Right lung (tissue), 5 donors: Measurements from ENCODE around the gene AKAP6. TPM values are rescaled to one million over a fixed set of nuclear protein-coding genes. Genes with fewer than 3 reads are reported as not detected.

Experiments
- DNase-seq, 2 donors: peaks; one replicate each; pipeline ENCODE4 v3.0.0-alpha.2; 2013
- polyA plus RNA-seq, 5 donors: library from polyadenylated mRNA; unstranded; fragments of 120-200 nt; gene quantifications; one replicate each; pipeline versions ENCODE4 v1.2.1 to v1.2.3, GENCODE V29; 2013; ENCODE audit warnings: inconsistent platforms in 1 of 5, low replicate concordance in 1 of 5; ENCODE audit not compliant: insufficient read length in 5 of 5, insufficient read depth in 1 of 5

The AKAP6 gene
- polyA plus RNA-seq, 5 donors = 3.3 to 6.4 (median 6.1) TPM

GRCh38 chr14:32536175-32536574, 207.1 kb downstream of the AKAP6 start:
- DNase-seq = no peak

- DNase-seq = no peak
Observed at GRCh38 chr14:32537166-32537565, 208.1 kb downstream of the AKAP6 start.

- DNase-seq = no peak
Observed at GRCh38 chr14:32542507-32542906, 213.4 kb downstream of the AKAP6 start.

- no peak for DNase-seq
Observed at GRCh38 chr14:32545095-32545494, 216.0 kb downstream of the AKAP6 start.

GRCh38 chr14:32545506-32546210, 216.6 kb downstream of the AKAP6 start:
- DNase-seq = no peak

GRCh38 chr14:32546246-32546645, 217.1 kb downstream of the AKAP6 start:
- DNase-seq = no peak

GRCh38 chr14:32552766-32553165, 223.7 kb downstream of the AKAP6 start:
- no peak for DNase-seq

- DNase-seq = no peak
Observed at GRCh38 chr14:32559048-32559447, 229.9 kb downstream of the AKAP6 start.

GRCh38 chr14:32559590-32559989, 230.5 kb downstream of the AKAP6 start:
- no peak for DNase-seq

- peak in 1 of 2 donors; percentile 48 for DNase-seq
Observed at GRCh38 chr14:32560209-32560857, 231.2 kb downstream of the AKAP6 start.

- no peak for DNase-seq
Observed at GRCh38 chr14:32561520-32561919, 232.4 kb downstream of the AKAP6 start.

GRCh38 chr14:32564596-32564995, 235.5 kb downstream of the AKAP6 start:
- no peak for DNase-seq

- no peak for DNase-seq
Observed at GRCh38 chr14:32565256-32565655, 236.2 kb downstream of the AKAP6 start.

- no peak for DNase-seq
Observed at GRCh38 chr14:32567543-32568384, 238.7 kb downstream of the AKAP6 start.

- DNase-seq = no peak
Observed at GRCh38 chr14:32571551-32571950, 242.5 kb downstream of the AKAP6 start.

GRCh38 chr14:32571995-32572866, 243.1 kb downstream of the AKAP6 start:
- no peak for DNase-seq

GRCh38 chr14:32572867-32573150, 243.7 kb downstream of the AKAP6 start:
- DNase-seq = no peak

GRCh38 chr14:32574269-32574668, 245.2 kb downstream of the AKAP6 start:
- no peak for DNase-seq

GRCh38 chr14:32576088-32576795, 247.1 kb downstream of the AKAP6 start:
- DNase-seq = peak; percentile 41 to 62

GRCh38 chr14:32576977-32577376, 247.9 kb downstream of the AKAP6 start:
- DNase-seq = no peak

- DNase-seq = no peak
Observed at GRCh38 chr14:32578181-32578580, 249.1 kb downstream of the AKAP6 start.
